ENCODE measurements around the gene DDX56.
"Not testable (repeated sequence)": the region's sequence is repeated elsewhere in the genome, so short reads cannot be mapped to it uniquely, and the experiment has no call there.

The DDX56 gene

DNA sequence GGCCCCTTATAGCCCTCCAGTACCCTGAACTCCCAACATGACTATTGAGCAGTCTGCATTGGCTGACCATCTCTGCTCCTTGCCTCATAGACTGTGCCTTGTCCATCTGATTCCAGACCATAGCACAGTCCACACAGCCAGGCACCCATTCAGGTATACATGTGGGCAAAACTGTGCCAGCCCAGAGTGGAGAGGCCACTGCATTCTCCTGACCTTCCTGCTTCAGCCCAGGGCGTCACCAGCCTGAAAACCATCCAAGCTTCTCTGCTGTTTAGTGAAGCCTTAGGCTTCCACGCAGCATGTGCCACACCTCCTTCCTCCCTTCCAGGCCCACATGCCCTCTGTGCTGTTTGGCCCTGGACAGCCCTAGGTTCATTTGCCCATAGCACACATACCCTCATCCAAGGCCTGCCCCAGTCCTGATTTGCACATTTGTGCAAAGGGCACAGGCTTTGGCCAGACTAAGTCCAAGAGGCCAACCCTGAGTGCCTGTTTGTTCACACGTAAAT lies 10.5 kb downstream of the DDX56 start:
- DNase-seq (ENCODE audit: low read depth in 2 of 2) = no peak

DNA sequence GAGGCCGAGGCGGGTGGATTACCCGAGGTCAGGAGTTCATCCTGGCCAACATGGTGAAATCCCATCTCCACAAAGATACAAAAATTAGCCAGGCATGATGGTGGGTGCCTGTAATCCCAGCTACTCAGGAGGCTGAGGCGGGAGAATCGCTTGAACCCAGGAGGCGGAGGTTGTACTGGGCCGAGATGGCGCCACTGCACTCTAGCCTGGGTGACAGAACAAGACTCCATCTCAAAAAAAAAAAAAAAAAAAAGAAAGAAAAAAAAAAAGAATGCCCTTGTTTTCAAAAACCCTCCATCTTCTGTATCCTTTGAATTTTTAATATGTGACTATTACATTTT lies 11.1 kb downstream of the DDX56 start:
- not testable (repeated sequence) for DNase-seq (ENCODE audit: low read depth in 2 of 2)

DNA sequence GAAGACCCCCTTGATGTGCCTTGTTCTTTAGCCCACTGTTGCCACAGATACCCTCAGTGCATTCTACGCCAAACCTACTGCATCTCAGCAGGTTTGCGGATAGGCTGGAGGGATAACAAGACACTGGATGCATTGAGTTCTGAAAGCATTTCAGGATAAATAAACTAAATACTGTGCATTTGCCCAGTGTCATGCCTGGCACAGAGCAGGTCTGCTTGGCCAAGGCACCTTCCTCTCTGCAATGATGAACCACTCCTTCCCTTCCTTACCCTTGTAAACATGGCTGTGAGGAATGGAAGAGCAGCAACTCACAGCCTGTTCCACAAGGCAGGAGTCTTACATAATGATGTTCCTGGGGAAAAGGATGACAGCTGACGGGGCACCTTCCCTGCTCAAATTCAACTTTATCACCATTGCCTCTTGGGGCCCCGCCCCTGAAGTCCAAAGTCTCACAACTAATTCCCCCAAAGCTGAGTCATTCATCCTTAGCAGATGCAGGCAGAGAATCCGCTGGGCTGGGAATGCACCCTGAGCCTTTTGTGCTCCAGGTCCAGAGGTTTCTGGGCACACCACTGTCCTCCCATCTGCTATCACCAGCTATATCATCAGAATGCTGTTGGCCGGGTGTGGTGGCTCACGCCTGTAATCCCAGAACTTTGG lies 11.6 kb downstream of the DDX56 start:
- DNase-seq (ENCODE audit: low read depth in 2 of 2) = no peak

DNA sequence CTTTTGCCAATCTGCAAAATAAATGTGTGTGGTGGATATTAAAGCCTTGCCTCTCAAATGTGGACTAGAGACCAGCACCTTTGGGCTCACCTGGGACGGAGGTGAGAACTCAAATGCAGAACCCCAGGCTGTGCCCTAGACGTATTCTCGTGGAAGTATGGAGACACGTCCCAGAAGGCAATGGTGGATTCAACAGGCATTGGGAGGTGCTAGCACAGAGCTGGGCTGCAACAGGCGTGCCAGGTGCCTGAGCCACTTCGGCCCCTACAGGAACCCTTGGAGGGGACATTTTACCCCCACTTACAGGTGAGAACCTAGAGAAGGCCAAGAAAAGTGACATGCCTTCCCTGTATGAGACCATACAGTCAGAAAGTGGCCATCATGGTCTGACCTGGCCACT lies 12.2 kb downstream of the DDX56 start:
- no peak for DNase-seq (ENCODE audit: low read depth in 2 of 2)

DNA sequence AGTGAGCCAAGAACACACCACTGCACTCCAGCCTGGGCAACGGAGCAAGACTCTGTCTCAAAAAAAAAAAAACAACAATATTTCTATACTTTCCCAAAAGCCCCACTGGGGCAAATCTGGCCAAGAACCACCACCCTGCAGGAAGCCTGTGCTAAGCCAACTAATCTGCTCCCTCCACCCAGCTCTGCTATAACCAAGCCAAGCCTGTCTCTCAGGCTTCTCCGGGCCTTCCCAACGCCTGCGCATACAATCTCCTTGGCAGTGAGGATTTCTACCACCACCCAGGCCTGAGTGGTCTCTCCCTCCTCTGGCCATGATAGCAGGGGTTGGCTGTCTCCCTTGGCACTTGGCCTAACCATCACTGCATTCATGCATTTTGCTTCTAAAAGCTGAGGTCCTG lies 14.2 kb downstream of the DDX56 start:
- DNase-seq (ENCODE audit: low read depth in 2 of 2) = no peak

DNA sequence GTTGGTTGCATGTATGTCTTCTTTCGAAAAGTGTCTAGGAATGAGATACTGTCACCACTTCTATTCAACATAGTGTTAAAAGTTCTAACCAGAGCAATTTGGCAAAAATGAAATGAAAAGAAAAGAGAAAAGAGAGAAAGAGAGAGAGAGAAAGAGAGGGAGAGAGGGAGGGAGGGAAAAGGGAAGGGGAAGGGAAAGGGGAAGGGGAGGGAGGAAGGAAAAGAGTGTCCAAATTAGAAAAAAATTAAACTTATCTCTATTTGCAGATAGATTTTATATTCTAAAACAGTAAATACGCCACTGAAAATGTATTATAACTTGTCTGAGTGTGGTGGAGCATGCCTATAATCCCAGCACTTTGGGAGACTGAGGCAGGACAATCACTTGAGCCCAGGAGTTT lies 16.2 kb downstream of the DDX56 start:
- DNase-seq (ENCODE audit: low read depth in 2 of 2) = no peak

DNA sequence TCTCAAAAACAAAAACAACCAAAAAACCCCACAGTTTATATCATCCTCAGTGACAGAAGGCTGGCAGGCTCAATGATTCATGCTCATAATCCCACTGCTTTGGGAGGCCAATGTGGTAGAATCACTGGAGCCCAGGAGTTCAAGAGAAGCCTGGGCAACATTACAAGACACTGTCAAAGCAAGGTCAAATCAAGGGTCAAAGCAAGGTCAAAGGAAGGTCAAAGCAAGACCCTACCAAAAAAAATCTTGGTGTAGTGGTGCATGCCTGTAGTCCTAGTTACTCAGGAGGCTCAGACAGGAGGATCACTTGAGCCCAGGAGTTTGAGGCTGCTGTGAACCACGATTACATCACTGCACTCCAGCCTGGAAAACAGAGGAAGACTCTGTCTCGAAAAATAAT lies 18.4 kb downstream of the DDX56 start:
- DNase-seq (ENCODE audit: low read depth in 2 of 2) = no peak

DNA sequence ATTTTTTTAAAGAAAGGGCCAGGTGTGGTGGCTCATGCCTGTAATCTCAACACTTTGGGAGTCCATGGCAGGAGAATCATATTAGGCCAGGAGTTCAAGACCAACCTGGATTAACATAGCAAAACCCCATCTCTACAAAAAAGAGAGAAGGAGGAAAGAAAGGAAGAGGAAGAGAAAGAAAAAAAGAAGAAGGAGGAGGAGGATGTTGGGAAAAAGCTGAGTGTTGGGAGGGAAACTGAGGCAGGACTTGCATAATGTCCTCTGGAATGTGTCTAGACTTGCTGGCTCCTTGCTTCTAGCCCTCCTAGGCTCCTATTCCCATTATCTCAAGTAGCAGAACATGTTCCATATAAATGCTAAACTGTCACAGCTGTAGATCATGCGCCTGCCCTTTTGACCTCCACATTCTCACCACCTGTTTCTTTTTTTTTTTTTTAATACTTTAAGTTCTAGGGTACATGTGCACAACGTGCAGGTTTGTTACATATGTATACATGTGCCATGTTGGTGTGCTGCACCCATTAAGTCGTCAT lies 21.2 kb downstream of the DDX56 start:
- DNase-seq (ENCODE audit: low read depth in 2 of 2) = not testable (repeated sequence)

DNA sequence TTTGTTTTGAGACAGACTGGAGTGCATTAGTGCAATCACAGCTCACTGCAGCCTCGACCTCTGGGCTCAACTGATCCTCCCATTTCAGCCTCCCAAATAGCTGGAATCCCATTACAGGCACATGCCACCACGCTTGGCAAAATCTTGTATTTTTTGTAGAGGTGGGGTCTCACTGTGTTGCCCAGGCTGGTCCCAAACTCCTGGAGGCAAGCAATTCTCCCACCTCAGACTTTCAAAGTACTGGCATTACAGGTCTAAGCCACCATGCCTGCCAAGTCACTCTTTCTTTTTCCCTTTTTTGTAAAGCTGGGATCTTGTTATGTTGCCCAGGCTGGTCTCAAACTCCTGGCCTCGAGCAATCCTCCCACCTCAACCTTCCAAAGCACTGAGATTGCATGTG lies 24.3 kb downstream of the DDX56 start:
- no peak for DNase-seq (ENCODE audit: low read depth in 2 of 2)

DNA sequence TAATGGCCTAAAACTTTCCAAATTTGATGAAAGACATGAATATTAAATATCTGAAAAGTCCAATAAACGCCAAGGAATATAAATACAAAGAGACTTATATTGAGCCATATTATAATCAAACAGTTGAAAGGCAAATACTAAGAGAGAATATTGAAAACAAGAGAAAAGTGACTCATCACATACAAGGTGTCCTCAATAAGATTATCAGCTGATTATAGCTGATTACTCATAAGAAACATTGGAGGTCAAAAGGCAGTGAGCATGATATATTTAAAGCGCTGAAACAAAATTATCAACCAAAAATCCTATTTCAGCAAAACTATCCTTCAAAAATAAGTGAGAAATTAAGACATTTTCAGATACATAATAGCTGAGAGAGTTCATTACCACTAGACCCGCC lies 24.8 kb downstream of the DDX56 start:
- no peak for DNase-seq (ENCODE audit: low read depth in 2 of 2)

DNA sequence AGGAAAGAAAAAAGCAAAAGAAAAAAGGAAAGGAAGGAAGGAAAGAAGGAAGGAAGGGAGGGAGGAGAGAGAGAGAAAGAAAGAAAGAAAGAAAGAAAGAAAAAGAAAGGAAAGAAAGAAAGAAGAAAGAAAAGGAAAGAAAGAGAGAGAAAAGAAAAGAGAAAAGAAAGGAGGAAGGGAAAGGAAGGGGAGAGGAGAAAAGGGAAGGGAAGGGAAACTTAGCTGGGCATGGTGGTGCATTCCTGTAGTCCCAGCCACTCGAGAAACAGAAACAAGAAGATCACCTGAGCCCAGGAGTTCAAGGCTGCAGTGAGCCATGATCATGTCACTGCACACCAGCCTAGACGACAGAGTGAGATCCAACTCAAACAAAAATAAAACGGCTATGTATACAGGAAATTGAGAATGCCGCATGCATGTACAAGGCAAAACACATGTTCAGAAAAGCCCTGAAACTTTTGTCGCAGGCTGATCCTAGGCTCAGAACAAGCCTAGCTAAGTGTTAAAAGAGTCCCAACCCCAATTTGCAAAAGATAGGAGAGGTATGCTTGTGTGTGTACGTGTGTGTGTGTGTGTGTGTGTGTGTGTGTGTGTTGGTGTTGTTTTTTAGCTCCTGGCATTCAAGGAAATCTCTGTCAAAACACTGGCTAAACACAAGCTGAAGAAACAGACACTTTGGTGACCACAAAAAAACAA lies 26.0 kb downstream of the DDX56 start:
- no peak for DNase-seq (ENCODE audit: low read depth in 2 of 2)

DNA sequence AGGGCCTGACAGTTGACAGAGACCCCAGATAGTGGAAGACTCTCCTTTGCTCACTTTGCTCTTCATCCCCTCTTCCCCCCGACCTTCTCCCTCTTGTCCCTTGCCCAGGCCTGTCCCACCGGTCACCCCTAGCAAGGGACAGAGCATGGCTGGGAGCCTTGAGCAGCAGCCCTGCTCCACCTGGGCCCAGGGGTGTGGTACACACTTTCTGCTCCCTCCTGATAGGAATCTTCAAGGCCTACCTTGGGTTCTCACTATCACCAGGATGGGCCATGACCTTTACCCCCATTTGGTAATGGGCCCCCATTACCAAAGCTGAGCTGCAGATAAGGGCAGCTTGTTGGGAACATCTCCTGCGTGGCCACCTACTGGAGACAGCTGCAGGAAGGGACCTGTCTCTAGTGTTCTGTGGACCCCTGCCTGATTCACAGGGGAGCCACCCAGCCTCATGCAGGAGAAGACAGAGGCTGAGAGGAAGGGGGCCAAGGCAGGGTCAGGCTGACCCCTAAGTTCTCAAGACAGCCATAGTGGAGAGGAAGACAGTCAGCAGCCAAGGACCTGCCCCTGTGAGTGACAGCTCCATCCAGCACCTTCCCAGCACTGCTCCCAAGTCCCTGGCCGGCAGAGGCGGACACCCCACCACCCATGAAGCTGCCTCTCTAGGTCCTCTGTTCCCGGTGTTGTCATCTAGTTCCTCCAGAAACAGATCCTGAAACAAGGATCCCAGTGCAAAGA lies 31.7 kb downstream of the DDX56 start:
- DNase-seq (ENCODE audit: low read depth in 2 of 2) = no peak

DNA sequence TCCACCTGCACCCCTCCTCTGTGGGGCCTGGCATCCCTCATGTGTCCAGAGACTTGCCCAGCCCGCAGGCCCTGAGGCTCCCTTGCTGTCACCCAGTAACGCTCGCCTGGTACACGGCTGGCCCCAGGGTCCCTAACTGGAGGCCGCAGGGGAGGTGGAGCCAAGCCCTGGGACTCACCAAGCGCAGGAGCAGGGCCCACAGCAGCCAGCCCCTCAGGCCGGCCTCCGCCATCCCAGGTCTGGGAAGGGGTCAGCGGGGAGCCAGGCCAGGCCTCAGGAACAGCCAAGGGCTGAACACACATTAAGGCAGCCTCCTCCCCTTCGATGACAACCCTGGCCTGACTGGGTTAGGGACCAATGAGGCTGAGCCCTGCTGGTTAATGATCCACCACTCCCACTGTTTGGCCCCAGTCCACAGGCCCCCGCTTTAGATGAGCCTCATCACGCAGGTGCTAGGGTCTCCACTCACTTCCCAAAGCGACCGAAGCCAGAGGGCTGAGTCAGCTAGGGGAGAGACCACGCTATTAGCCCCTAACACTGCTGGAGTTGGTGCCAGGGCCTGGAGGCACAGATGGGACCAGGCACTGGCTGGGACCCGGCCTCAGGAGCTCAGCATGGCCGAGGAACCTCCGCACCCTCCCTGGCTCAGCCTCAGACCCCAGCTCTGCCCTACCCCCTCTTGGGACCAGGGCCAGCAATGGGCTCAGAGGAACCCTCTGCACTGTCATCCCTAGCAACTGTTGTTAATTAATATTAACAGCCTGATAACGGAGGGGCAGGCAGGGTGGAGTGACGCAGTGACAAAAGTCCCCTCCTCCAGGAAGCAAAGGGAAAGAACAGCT lies 32.5 kb downstream of the DDX56 start, which contains the start of gene NPC1L1:
Gene NPC1L1, minus strand, starts transcription at position 303 of the 842 bp plus-strand sequence. Its CDS starts 71 bp downstream, at position 232.
- no peak for DNase-seq (ENCODE audit: low read depth in 2 of 2)

DNA sequence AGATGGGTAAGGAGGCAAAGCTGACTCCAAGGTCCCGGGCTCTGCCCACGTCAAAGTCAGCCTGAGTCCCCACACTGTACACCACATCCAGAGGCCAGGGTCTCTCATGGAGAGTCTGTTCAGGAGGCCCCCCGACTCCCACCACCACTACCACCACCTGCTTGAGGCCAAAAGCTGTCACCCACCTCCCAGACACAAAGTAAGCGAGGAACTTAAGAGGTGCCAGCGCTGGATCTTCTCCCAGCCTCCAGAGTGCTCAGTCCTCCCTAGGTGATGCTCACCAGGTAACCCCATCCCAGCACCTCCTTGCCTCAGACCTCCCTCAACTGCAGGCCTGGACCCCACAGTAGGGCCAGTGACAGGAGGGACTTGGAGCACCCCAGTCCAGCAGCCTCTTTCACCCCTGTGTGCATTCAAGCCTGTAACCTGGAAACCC lies 33.1 kb downstream of the DDX56 start:
- DNase-seq (ENCODE audit: low read depth in 2 of 2) = no peak

DNA sequence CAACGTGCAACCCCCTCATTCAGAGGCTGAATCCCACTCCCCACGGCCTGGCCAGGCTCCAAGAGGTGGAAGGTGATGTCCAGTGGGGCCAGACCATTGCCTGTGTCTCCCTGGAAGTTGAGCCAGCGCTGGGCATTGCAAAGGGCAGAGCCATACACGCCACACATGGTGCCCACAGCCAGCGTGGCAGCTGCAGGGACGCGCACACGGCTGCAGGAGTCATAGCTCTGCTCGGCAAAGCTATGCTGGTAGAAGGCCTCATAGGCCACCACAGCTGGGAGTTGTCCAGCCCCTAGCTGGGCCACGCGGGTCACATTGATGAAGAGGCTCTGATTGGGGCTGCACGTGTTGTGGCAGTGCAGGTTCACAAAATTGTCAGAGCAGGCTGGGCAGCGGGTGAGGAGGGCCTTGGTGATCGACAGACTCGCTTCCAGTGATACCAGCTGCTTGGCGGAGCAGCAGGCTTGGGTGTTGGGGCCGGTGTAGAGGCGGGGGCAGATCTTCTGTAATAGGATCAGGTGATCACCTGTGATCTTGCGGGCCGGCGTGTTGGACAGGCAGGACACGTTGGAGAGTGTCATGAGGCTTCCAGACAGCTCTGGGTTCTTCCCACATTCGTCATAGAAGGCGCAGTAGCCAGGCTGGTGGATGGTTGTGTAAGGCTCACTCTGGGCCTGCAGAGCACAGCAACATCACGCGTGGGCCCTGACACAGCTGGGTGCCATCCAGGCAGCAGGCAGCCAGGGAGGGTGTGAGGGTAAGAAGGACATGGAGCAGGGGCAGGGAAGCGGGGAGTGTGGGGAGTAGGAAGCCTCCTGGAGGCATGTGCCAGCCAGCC lies 33.8 kb downstream of the DDX56 start:
- DNase-seq (ENCODE audit: low read depth in 2 of 2) = no peak

DNA sequence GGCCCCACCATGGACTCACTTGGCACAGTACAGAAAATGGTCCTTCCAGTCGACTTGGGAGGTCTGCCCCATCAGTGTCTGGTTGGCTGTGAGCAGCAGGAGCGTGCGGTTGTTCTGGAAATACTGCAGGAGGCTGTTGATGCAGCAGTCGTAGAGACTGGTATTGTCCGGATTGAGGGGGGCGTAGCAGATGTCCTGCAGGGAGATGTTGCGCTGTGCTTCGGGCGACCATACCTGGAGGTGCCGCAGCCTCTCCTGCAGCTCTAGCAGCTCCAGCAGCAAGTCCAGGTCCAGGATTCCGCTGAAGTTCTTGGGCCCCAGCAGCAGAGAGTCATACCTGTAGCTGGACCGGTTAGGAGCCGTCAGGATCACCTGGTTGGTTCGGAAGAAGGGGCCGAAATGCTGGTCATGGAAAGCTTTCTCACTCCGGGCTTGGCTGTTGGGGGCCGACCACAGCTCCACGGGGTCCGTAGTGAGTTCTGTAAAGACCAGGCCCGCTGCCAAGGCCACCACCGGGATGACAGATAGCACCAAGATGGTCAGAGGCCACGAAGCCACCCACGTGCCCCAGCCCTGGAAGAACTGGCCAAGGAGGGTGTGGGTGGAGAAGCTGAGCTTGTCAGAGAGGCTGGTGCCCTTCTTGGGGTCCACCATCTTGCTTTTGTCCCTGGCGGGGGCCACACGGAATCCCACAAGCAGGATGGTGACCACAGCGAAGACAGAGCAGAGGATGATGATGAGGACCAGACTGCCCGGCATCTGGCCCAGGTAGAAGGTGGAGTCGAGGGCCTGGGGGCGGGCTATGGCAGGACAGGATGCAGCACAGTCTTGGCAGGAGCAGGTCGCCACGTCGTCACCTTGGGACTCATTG lies 34.7 kb downstream of the DDX56 start:
- no peak for DNase-seq (ENCODE audit: low read depth in 2 of 2)

DNA sequence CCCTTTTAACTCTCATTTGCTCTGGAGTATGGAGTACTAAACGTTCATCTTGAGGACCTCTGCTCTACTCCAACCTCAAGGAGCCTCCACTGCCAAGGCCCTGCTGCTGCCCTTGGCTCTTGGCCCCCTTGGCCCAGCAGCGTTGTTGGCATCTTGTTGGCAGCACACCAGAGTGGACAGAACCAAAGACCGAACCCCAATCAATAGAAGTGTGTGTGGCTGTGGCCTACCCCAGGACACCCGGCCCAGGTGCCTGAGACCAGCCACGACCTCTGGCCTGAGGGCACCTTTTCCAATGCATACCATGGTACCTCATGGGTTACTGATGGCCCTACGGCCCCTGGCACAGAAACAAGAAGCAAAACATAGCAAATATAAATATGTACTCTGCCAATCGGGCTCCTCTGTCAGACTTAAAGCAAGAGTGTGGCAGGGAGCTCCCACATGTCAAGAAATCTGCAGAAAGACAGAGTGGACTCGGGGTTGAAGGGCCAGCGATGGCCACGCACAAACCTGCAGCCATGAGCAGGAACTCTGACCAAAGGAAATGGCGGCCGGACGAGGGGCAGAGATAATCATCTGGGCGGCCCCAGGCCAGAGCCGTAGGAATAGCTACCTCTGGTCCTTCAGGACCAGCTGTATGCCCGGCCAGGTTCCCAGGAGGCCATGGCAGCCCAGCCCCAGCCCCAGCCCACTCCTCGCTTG lies 35.5 kb downstream of the DDX56 start:
- no peak for DNase-seq (ENCODE audit: low read depth in 2 of 2)

DNA sequence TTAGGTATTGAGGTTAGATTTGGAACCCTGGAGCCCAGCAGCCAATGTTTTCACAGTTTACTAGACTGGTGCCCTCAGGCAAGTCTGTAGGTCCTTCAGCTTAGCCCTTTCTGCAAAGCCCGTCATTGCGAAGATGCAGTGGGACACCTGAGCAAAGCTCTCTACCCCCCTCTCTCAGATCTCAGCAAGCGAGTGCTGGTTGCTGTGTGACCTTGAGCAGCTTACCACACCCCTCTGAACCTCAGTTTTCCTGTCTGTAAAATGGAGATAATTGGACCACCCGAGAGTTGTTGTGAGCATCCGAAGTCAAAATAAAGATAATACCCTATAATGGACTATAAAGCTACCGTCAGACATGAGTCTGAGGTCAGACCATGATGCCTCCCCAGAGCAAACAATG lies 36.3 kb downstream of the DDX56 start:
- no peak for DNase-seq (ENCODE audit: low read depth in 2 of 2)

DNA sequence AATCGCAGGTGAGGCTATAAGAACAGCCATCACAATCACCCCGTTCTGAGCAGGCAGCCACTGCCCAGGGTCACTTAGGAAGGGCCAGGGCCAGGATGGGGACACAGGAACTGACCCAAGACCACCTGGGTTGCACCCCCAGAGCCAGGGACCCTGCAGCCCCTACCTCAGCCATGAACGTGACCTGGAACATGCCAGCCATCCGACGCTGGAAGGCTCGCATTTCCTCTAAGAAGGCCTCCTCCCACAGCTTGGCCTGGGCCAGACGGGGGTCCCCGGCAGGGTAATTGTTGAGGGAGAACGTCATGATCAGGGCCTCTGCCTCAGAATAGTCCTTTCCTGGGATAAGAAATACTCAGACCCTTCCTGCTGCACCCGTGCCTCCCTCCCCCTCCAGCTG lies 37.6 kb downstream of the DDX56 start:
- no peak for DNase-seq (ENCODE audit: low read depth in 2 of 2)

Measured in fibroblast of skin of left biceps (primary cell).